Measurements from ENCODE around the gene OLFML2B.

GRCh38 chr1:161940866-161941591 is 82.6 kb downstream of the OLFML2B start:
- TF ChIP-seq POLR2A (IDR thresholded peaks at IDR 0.05; ENCODE audit: low read length) (no peak), CTCF (IDR thresholded peaks at IDR 0.05) (no peak), EP300 (IDR thresholded peaks at IDR 0.05) (no peak), CEBPB (IDR thresholded peaks at IDR 0.05) (no peak), MAZ (IDR thresholded peaks at IDR 0.05; ENCODE audit: borderline replicate concordance, low read depth, low read length) (no peak), ZNF302 (CRISPR knock-in tag; IDR thresholded peaks at IDR 0.05) (no peak), SMC3 (IDR thresholded peaks at IDR 0.05) (no peak), NFE2L2 (conservative IDR thresholded peaks at IDR 0.05; ENCODE audit: low read length) (no peak), RNF2 (IDR thresholded peaks at IDR 0.05; ENCODE audit: borderline replicate concordance, low read depth) (no peak), REST (IDR thresholded peaks at IDR 0.05) (no peak), CHD2 (IDR thresholded peaks at IDR 0.05; ENCODE audit: low read length, partially characterized antibody) (no peak), SREBF2 (IDR thresholded peaks at IDR 0.05) (no peak)
